Testis (tissue), 2 donors: Measurements from ENCODE around the gene CDK15.

Experiments
- POLR2A ChIP-seq: fragments of 450-650 bp; IDR thresholded peaks from one replicate; pipeline ENCODE4 v1.6.1; 2017; ENCODE audit warnings: antibody characterized with exemption, mild to moderate bottlenecking, moderate library complexity
- TF ChIP-seq, protein P1 (sequence below), 3 experiments: fragments of 450-650 bp in 2 of 3; fragments of 200-600 bp in 1 of 3; sonication (generic) in 1 of 3; IDR thresholded peaks; one replicate each; pipeline ENCODE4 v1.5.1; 2016 to 2019; ENCODE audit warnings: antibody characterized with exemption in 3 of 3, mild to moderate bottlenecking in 2 of 3, moderate library complexity in 1 of 3

DNA sequence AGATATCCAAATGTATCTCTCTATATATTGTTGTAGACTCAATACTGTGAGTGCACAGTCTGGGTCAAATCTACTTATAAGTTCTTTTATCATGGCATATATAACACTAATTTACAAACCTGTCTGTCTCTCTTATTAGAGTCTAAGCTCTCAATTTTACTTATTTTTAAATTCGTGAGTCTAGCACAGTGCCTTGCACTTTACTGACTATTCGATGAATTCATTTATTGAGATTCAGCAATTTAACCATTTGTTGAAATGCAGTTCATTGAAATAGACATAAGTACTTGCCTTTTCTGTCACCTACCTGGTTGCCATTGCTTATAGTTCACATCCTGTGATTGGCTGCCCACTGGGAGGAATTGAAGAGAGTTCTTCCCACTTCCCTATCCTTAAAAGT lies 15.3 kb upstream of the CDK15 start:
- TF ChIP-seq, protein P1, sequence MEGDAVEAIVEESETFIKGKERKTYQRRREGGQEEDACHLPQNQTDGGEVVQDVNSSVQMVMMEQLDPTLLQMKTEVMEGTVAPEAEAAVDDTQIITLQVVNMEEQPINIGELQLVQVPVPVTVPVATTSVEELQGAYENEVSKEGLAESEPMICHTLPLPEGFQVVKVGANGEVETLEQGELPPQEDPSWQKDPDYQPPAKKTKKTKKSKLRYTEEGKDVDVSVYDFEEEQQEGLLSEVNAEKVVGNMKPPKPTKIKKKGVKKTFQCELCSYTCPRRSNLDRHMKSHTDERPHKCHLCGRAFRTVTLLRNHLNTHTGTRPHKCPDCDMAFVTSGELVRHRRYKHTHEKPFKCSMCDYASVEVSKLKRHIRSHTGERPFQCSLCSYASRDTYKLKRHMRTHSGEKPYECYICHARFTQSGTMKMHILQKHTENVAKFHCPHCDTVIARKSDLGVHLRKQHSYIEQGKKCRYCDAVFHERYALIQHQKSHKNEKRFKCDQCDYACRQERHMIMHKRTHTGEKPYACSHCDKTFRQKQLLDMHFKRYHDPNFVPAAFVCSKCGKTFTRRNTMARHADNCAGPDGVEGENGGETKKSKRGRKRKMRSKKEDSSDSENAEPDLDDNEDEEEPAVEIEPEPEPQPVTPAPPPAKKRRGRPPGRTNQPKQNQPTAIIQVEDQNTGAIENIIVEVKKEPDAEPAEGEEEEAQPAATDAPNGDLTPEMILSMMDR (IDR thresholded peaks at IDR 0.05): no peak
- no peak for TF ChIP-seq POLR2A
